NT2/D1 (cell line): ENCODE data around the gene BMP4.

Experiments
- SUZ12 ChIP-seq: IDR thresholded peaks from 2 replicates; pipeline ENCODE4 v1.6.1; 2011; ENCODE audit not compliant: insufficient read length, insufficient read depth; ENCODE audit errors: extremely low read depth
- YY1 ChIP-seq: IDR thresholded peaks from 2 replicates; pipeline ENCODE4 v1.6.1; 2011; ENCODE audit not compliant: insufficient read length, insufficient read depth
- ZNF274 ChIP-seq: IDR thresholded peaks from 2 replicates; pipeline ENCODE4 v1.6.1; 2011; ENCODE audit warnings: mild to moderate bottlenecking, low read depth, low read length

DNA sequence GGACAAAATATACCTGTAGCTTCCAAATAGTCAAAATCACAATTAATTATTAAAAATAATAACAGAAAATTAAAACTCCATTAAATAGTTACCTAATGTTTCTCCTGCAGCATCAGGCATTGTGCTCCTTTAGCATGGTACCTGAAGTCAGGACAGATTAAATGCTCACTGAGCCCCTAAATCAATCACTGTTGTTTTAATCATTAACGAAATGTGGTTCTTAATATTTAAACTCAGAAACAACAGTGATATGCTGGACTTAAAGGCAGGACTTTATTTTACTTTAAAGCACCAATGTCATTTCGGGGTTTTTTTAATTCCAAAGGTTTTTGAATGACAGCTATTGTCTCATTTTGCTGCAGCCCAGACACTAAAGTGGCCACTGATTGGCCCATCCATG is 2.0 kb upstream of the BMP4 start:
- TF ChIP-seq ZNF274: no peak
- TF ChIP-seq YY1: no peak
- TF ChIP-seq SUZ12: no peak
